H1 (cell line): ENCODE data around the gene ARF3. TPM values are rescaled to one million over a fixed set of nuclear protein-coding genes. Genes with fewer than 3 reads are reported as not detected.

ENCODE experiments used
- CTCF ChIA-PET: fragments of 300-600 bp; sonication (Branson Sonifier 250); formaldehyde crosslinking; loops from one replicate; lab custom pipeline; 2021; ENCODE audit not compliant: partially characterized antibody; lab: Charles Lee
- POLR2A ChIA-PET: fragments of 300-600 bp; sonication (Branson Sonifier 250); formaldehyde crosslinking; loops from one replicate; lab custom pipeline; 2021; ENCODE audit warnings: inconsistent platforms; ENCODE audit not compliant: partially characterized antibody; lab: Charles Lee
- DNase-seq, 2 experiments: peaks; one replicate each; pipeline versions ENCODE4 v3.0.0 to v3.0.0-alpha.2; 2010 to 2022; ENCODE audit warnings: low spot score in 2 of 2, low read depth in 1 of 2, mixed read lengths in 1 of 2
- FAIRE-seq: peaks from 2 replicates; lab custom pipeline; 2011; peaks lifted over from hg19 to GRCh38; lab: Jason Lieb, UNC
- H2AFZ ChIP-seq: 2 replicates; pipeline ENCODE4 v1.8.1; 2012; ENCODE audit warnings: low read length, inconsistent platforms
- H2AK5ac ChIP-seq: 2 replicates; pipeline ENCODE4 v1.6.1; 2013; ENCODE audit warnings: low read depth, low read length
- H2BK120ac ChIP-seq: replicated peaks from 2 replicates; pipeline ENCODE3; 2013; ENCODE audit warnings: low read depth, low read length, inconsistent platforms
- H2BK12ac ChIP-seq: 2 replicates; pipeline ENCODE4 v1.6.1; 2013; ENCODE audit warnings: low read depth, low read length
- H2BK15ac ChIP-seq: 2 replicates; pipeline ENCODE4 v1.6.1; 2013; ENCODE audit warnings: low read length
- H2BK20ac ChIP-seq: 2 replicates; pipeline ENCODE4 v1.6.1; 2013; ENCODE audit warnings: low read length
- H2BK5ac ChIP-seq: 2 replicates; pipeline ENCODE4 v1.6.1; 2013; ENCODE audit warnings: low read depth, low read length
- H3K14ac ChIP-seq: 2 replicates; pipeline ENCODE4 v1.6.1; 2013; ENCODE audit warnings: inconsistent platforms; ENCODE audit not compliant: insufficient read length
- H3K18ac ChIP-seq: 2 replicates; pipeline ENCODE4 v1.6.1; 2013; ENCODE audit warnings: low read length; ENCODE audit errors: extremely low read depth
- H3K23ac ChIP-seq: 2 replicates; pipeline ENCODE4 v1.6.1; 2013; ENCODE audit warnings: inconsistent platforms; ENCODE audit not compliant: insufficient read length
- H3K23me2 ChIP-seq: 2 replicates; pipeline ENCODE4 v1.6.1; 2013; ENCODE audit warnings: low read depth, low read length
- H3K27ac ChIP-seq: 2 replicates; pipeline ENCODE4 v1.6.1; 2011; ENCODE audit warnings: low read depth, low read length, inconsistent platforms
- H3K27me3 ChIP-seq, 4 experiments: replicated peaks in 1 of 4; 1 replicate in 1 of 4; 2 replicates in 3 of 4; pipeline versions ENCODE4 v1.6.1 to v1.8.1; 2011 to 2013; ENCODE audit warnings: low read length in 3 of 4, mild to moderate bottlenecking in 3 of 4, inconsistent platforms in 2 of 4, mixed read lengths in 2 of 4, moderate library complexity in 1 of 4; ENCODE audit not compliant: control insufficient read depth in 3 of 4, insufficient read depth in 3 of 4; ENCODE audit errors: extremely low read depth in 1 of 4
- H3K36me3 ChIP-seq, 4 experiments: 2 replicates each; pipeline versions ENCODE4 v1.6.1 to v1.8.1; 2011 to 2013; ENCODE audit warnings: mild to moderate bottlenecking in 4 of 4, low read length in 3 of 4, moderate library complexity in 2 of 4, control low read depth in 1 of 4, inconsistent platforms in 1 of 4; ENCODE audit not compliant: insufficient read depth in 4 of 4, control insufficient read depth in 2 of 4
- H3K4ac ChIP-seq: replicated peaks from 2 replicates; pipeline ENCODE3; 2013; ENCODE audit warnings: low read length, low read depth, mixed read lengths, inconsistent platforms; ENCODE audit not compliant: insufficient read length
- H3K4me1 ChIP-seq, 4 experiments: replicated peaks in 1 of 4; 1 replicate in 1 of 4; 2 replicates in 3 of 4; pipeline versions ENCODE4 v1.6.1 to v1.8.1; 2011 to 2013; ENCODE audit warnings: low read length in 3 of 4, inconsistent platforms in 2 of 4, mixed read lengths in 1 of 4; ENCODE audit not compliant: insufficient read depth in 4 of 4, control insufficient read depth in 3 of 4
- H3K4me2 ChIP-seq, 2 experiments: 2 replicates each; pipeline versions ENCODE4 v1.6.1 to v1.8.1; 2011 to 2013; ENCODE audit warnings: low read depth in 2 of 2, low read length in 2 of 2, control low read depth in 1 of 2, inconsistent platforms in 1 of 2, mild to moderate bottlenecking in 1 of 2; ENCODE audit not compliant: insufficient read depth in 1 of 2
- H3K4me3 ChIP-seq, 4 experiments: fragments of 200-600, 300-600 bp in 1 of 4; sonication (generic), shearing (Covaris generic), sonication (Bioruptor Twin) in 1 of 4; 2 replicates each; pipeline versions ENCODE4 v1.5.1 to v1.8.1; 2011 to 2016; ENCODE audit warnings: low read length in 4 of 4, low read depth in 3 of 4, control low read depth in 2 of 4, inconsistent platforms in 2 of 4, mild to moderate bottlenecking in 2 of 4, mixed read lengths in 1 of 4, moderate library complexity in 1 of 4; ENCODE audit not compliant: insufficient read depth in 2 of 4; ENCODE audit errors: extremely low read depth in 1 of 4
- H3K56ac ChIP-seq: replicated peaks from 2 replicates; pipeline ENCODE3; 2013; ENCODE audit warnings: low read depth, mild to moderate bottlenecking, mixed read lengths, low read length, inconsistent platforms; ENCODE audit not compliant: insufficient read length
- H3K79me1 ChIP-seq: 2 replicates; pipeline ENCODE4 v1.6.1; 2013; ENCODE audit warnings: low read depth, low read length, control low read depth
- H3K79me2 ChIP-seq, 2 experiments: 2 replicates each; pipeline versions ENCODE4 v1.6.1 to v1.8.1; 2012 to 2013; ENCODE audit warnings: low read length in 2 of 2, mild to moderate bottlenecking in 2 of 2, inconsistent platforms in 1 of 2; ENCODE audit not compliant: insufficient read depth in 2 of 2, control insufficient read depth in 1 of 2
- H3K9ac ChIP-seq, 4 experiments: replicated peaks in 1 of 4; 1 replicate in 1 of 4; 2 replicates in 3 of 4; pipeline versions ENCODE4 v1.6.1 to v1.8.1; 2011 to 2013; ENCODE audit warnings: low read depth in 3 of 4, low read length in 3 of 4, control low read depth in 2 of 4, mild to moderate bottlenecking in 2 of 4, moderate library complexity in 2 of 4, inconsistent platforms in 1 of 4; ENCODE audit errors: extremely low read depth in 1 of 4
- H3K9me3 ChIP-seq, 2 experiments: 2 replicates each; pipeline versions ENCODE4 v1.6.1 to v1.8.1; 2012 to 2013; ENCODE audit warnings: mild to moderate bottlenecking in 2 of 2, moderate library complexity in 2 of 2, control low read depth in 1 of 2, inconsistent platforms in 1 of 2, low read depth in 1 of 2, low read length in 1 of 2, mixed read lengths in 1 of 2; ENCODE audit not compliant: insufficient read depth in 2 of 2
- H4K20me1 ChIP-seq, 2 experiments: replicated peaks in 1 of 2; 2 replicates each; pipeline versions ENCODE3 to v1.8.1; 2011 to 2013; ENCODE audit warnings: inconsistent platforms in 2 of 2, low read length in 2 of 2, mild to moderate bottlenecking in 1 of 2; ENCODE audit not compliant: insufficient read depth in 2 of 2, control insufficient read depth in 1 of 2
- H4K5ac ChIP-seq: 2 replicates; pipeline ENCODE4 v1.6.1; 2013; ENCODE audit warnings: low read length, low read depth, mixed read lengths, inconsistent platforms; ENCODE audit not compliant: insufficient read length
- H4K8ac ChIP-seq: 2 replicates; pipeline ENCODE4 v1.8.0; 2013; ENCODE audit warnings: mild to moderate bottlenecking, moderate library complexity, low read length, inconsistent platforms; ENCODE audit not compliant: insufficient read depth; ENCODE audit errors: extremely low read depth
- H4K91ac ChIP-seq: replicated peaks from 2 replicates; pipeline ENCODE3; 2013; ENCODE audit warnings: low read length, mixed read lengths, inconsistent platforms; ENCODE audit not compliant: insufficient read length
- BACH1 ChIP-seq: IDR thresholded peaks from 2 replicates; pipeline ENCODE4 v1.6.1; 2012; ENCODE audit warnings: low read length, improper control_type of control experiment
- CBX8 ChIP-seq: fragments of 300-800, 300-1000 bp; sonication (generic); IDR thresholded peaks from 2 replicates; pipeline ENCODE4 v1.7.1; 2016; ENCODE audit warnings: low read depth, low read length, borderline replicate concordance
- GTF2F1 ChIP-seq: IDR thresholded peaks from 2 replicates; pipeline ENCODE4 v1.6.1; 2012; ENCODE audit warnings: low read depth, low read length, improper control_type of control experiment, borderline replicate concordance
- NANOG ChIP-seq: IDR thresholded peaks from 2 replicates; pipeline ENCODE4 v1.6.1; 2011; ENCODE audit warnings: low read length, low read depth, mild to moderate bottlenecking, inconsistent platforms; ENCODE audit not compliant: insufficient read depth, poor library complexity, severe bottlenecking
- RBBP5 ChIP-seq: IDR thresholded peaks from 2 replicates; pipeline ENCODE4 v1.7.1; 2012; ENCODE audit warnings: low read depth, mild to moderate bottlenecking, inconsistent platforms, low read length, moderate library complexity, borderline replicate concordance
- SIN3A ChIP-seq, 2 experiments: IDR thresholded peaks in 1 of 2; conservative IDR thresholded peaks in 1 of 2; 2 replicates each; pipeline ENCODE4 v1.6.1; 2011 to 2012; ENCODE audit warnings: low read length in 2 of 2, improper control_type of control experiment in 1 of 2, low read depth in 1 of 2, mild to moderate bottlenecking in 1 of 2
- SIX5 ChIP-seq: IDR thresholded peaks from 2 replicates; pipeline ENCODE4 v1.6.1; 2011; ENCODE audit warnings: mild to moderate bottlenecking, low read depth, low read length
- SP1 ChIP-seq: IDR thresholded peaks from 2 replicates; pipeline ENCODE4 v1.6.1; 2011; ENCODE audit warnings: low read depth, low read length
- YY1 ChIP-seq: IDR thresholded peaks from 2 replicates; pipeline ENCODE4 v1.6.1; 2011; ENCODE audit warnings: low read depth, mild to moderate bottlenecking, low read length
- WGBS, 2 experiments: shearing (Covaris generic) in 1 of 2; methylation state at CpG; one replicate each; pipeline versions ENCODE4 v1.1.6 to v1.1.7; 2013 to 2015; ENCODE audit warnings: low lambda C conversion rate in 2 of 2, mixed read lengths in 2 of 2, inconsistent platforms in 1 of 2, low coverage in 1 of 2, missing lambda C conversion rate in 1 of 2; ENCODE audit not compliant: insufficient replicate concordance in 2 of 2, insufficient coverage in 1 of 2, insufficient read length in 1 of 2; ENCODE audit errors: extremely low coverage in 1 of 2, missing lambda C conversion rate in 1 of 2; 5-methylcytosine and 5-hydroxymethylcytosine counted together
- polyA plus RNA-seq, 7 experiments: library from polyadenylated mRNA; depleted of rRNA in 3 of 7; stranded (reverse) in 5 of 7; unstranded in 2 of 7; fragments of >200 nt in 5 of 7; fragments of 200-250 nt in 2 of 7; gene quantifications; 1 replicate in 5 of 7; 2 replicates in 1 of 7; 4 replicates in 1 of 7; pipeline versions ENCODE4 v1.2.1 to v1.2.3, GENCODE V29; 2011 to 2013; ENCODE audit warnings: missing spikeins in 2 of 7, mixed read lengths in 2 of 7
- total RNA-seq: library from RNA; stranded (reverse); fragmentation: NEBNext Ultra II Directional; extraction: Animal tissue kit (Norgen Biotek cat#: 25700); gene quantifications from 2 replicates; pipeline ENCODE4 v1.2.1, GENCODE V29; 2021
- TF ChIP-seq, protein P1 (sequence below), 3 experiments: IDR thresholded peaks; 1 replicate in 2 of 3; 2 replicates in 1 of 3; pipeline versions ENCODE4 v1.5.1 to v1.6.1; 2011; ENCODE audit warnings: low read length in 3 of 3, mild to moderate bottlenecking in 3 of 3, inconsistent platforms in 2 of 3, low read depth in 1 of 3, moderate library complexity in 1 of 3; ENCODE audit not compliant: insufficient read depth in 1 of 3; ENCODE audit errors: control extremely low read depth in 1 of 3

ARF3 gene
- total and polyA plus RNA-seq, 2 of the 8 experiments (the other 6 are each of a cell fraction or from before 2014, with no cell fraction given) = 231 to 250 TPM

DNA sequence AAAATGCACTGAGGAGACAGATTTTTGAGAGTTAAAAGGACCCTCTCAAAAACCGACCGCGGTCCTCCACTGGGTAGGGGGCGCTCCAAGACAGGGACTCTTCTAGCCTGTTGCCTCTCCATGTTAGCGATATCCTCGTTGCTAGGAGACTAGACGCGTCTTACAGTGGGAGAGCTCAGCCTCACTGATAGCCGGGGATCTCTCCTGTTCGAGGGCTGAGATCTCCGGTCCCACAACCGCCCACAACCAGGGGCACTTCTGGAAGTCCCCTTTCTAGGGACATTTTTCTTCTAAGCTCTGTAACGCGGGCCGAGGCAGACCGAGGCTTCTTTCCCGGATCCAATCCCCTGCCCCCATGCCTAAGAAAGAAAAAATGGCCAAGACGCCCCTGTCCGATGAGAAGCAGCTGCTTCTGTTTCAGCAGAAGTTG is 53.3 kb downstream of the ARF3 start:
- Histone ChIP-seq H3K27me3 (no peaks in the 10 kb centered on the region), H3K18ac (no peak overlapping the region), H4K5ac (no peak overlapping the region), H3K4me3 (peak overlapping the region; percentile 13 to 59 (median 53); a peak in 7 of 8 replicates), H3K79me2 (no peaks in the 10 kb centered on the region), H3K9ac (no peak overlapping the region; a peak in 1 of 7 replicates), H4K91ac (no peak overlapping the region), H3K23ac (no peak overlapping the region), H3K27ac (no peak overlapping the region), H2BK5ac (no peak overlapping the region), H2BK20ac (no peak overlapping the region), H3K79me1 (no peaks in the 10 kb centered on the region), H3K4ac (no peak overlapping the region), H2BK12ac (no peak overlapping the region), H3K9me3 (no peaks in the 10 kb centered on the region), H2BK15ac (no peak overlapping the region), H3K36me3 (no peaks in the 10 kb centered on the region), H3K14ac (no peak overlapping the region), H3K4me1 (0 out of 7 replicates have a peak, but pooled peaks cover 0 to 2% (median 0%) of the 10 kb centered on the region in 4 experiments), H4K20me1 (no peaks in the 10 kb centered on the region), H2BK120ac (no peak overlapping the region), H3K4me2 (peak overlapping the region; percentile 40 to 88), H3K23me2 (no peaks in the 10 kb centered on the region; the same call in 1 of the 2 replicates), H2AK5ac (no peak overlapping the region), H2AFZ (peak overlapping the region; percentile 56; the same call in 1 of the 2 replicates), H3K56ac (no peak overlapping the region), H4K8ac (no peak overlapping the region)
- FAIRE-seq (no peak), DNase-seq (peak in 1 of 2 experiments; percentile 95)
- ChIA-PET CTCF (interaction anchor here (0.6 to 6.8 kb wide), 36 partner anchors 9 to 197 kb away, joined by 3 to 79 read pairs (median 4); partner anchors contain the start of genes DDN, DDX23, FKBP11 and RND1), POLR2A (interaction anchor here (1.2 to 4.5 kb wide), 6 partner anchors 9 to 52 kb away, joined by 3 to 21 read pairs (median 4); partner anchors contain the start of genes DDX23, FKBP11 and RND1)
- 7% methylated on average over 19 of the region's 19 CpGs; no CpG with 5 or more reads in 1 of the 2 experiments for whole genome bisulfite sequencing, 2 experiments
- TF ChIP-seq NANOG (peak; percentile 2), SP1 (no peak), RBBP5 (no peak), SIN3A (conservative IDR thresholded peaks at IDR 0.05 in 1 of 2, IDR thresholded peaks at IDR 0.05 in 1 of 2; ENCODE audit: low read depth in 1 of 2, low read length in 2 of 2) (peak; percentile 95 to 97), SIX5 (no peak), CBX8 (no peak), BACH1 (no peak), GTF2F1 (no peak), YY1 (0 out of 2 replicates have a peak, but pooled peaks have one; percentile 31)
- TF ChIP-seq, protein P1, sequence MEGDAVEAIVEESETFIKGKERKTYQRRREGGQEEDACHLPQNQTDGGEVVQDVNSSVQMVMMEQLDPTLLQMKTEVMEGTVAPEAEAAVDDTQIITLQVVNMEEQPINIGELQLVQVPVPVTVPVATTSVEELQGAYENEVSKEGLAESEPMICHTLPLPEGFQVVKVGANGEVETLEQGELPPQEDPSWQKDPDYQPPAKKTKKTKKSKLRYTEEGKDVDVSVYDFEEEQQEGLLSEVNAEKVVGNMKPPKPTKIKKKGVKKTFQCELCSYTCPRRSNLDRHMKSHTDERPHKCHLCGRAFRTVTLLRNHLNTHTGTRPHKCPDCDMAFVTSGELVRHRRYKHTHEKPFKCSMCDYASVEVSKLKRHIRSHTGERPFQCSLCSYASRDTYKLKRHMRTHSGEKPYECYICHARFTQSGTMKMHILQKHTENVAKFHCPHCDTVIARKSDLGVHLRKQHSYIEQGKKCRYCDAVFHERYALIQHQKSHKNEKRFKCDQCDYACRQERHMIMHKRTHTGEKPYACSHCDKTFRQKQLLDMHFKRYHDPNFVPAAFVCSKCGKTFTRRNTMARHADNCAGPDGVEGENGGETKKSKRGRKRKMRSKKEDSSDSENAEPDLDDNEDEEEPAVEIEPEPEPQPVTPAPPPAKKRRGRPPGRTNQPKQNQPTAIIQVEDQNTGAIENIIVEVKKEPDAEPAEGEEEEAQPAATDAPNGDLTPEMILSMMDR (IDR thresholded peaks at IDR 0.05; ENCODE audit: control extremely low read depth in 1 of 3, insufficient read depth in 1 of 3, low read depth in 1 of 3, low read length in 3 of 3) = peak; percentile 75 to 77 (median 76)
